Endothelial cell of umbilical vein (primary cell): ENCODE data around the gene GNG8.

Experiments
- CTCF ChIP-seq, 2 donors: IDR thresholded peaks; 1 replicate in 1 of 2; 2 replicates in 1 of 2; pipeline ENCODE4 v1.5.1; 2011; ENCODE audit warnings: low read length in 2 of 2, mild to moderate bottlenecking in 2 of 2, moderate library complexity in 2 of 2, control low read depth in 1 of 2, inconsistent platforms in 1 of 2, low read depth in 1 of 2; ENCODE audit not compliant: insufficient read depth in 1 of 2; ENCODE audit errors: extremely low read depth in 1 of 2
- EZH2 ChIP-seq: IDR thresholded peaks from 2 replicates; pipeline ENCODE4 v1.6.1; 2012; ENCODE audit warnings: borderline replicate concordance, low read depth, mild to moderate bottlenecking, moderate library complexity, low read length, inconsistent platforms; ENCODE audit not compliant: severe bottlenecking
- POLR2AphosphoS5 ChIP-seq: IDR thresholded peaks from 2 replicates; pipeline ENCODE4 v1.6.1; 2012; ENCODE audit warnings: low read depth, mild to moderate bottlenecking, control low read depth, low read length, moderate library complexity; ENCODE audit not compliant: insufficient read depth

- TF ChIP-seq CTCF (IDR thresholded peaks at IDR 0.05; ENCODE audit: extremely low read depth in 1 of 2, insufficient read depth in 1 of 2, low read depth in 1 of 2, low read length in 2 of 2) (no peak), POLR2AphosphoS5 (no peak), EZH2 (no peak)
Measured at GRCh38 chr19:46624958-46625661, 10.9 kb downstream of the GNG8 start, which contains the start of gene PTGIR.
